Right renal pelvis (tissue), 4 donors: Measurements from ENCODE around the gene LDLRAD3. TPM values are rescaled to one million over a fixed set of nuclear protein-coding genes. Genes with fewer than 3 reads are reported as not detected.

Source experiments
- DNase-seq, 4 donors: peaks; one replicate each; pipeline ENCODE4 v3.0.0-alpha.2; 2013; ENCODE audit warnings: low read depth in 4 of 4, low spot score in 3 of 4, missing footprints in 1 of 4
- polyA plus RNA-seq, 4 donors: library from polyadenylated mRNA; unstranded; fragments of 120-200 nt; gene quantifications; one replicate each; pipeline ENCODE4 v1.2.1, GENCODE V29; 2013; ENCODE audit not compliant: insufficient read length in 4 of 4

Gene LDLRAD3
- polyA plus RNA-seq, 4 donors: 23.7 to 27.8 (median 27.0) TPM

DNA sequence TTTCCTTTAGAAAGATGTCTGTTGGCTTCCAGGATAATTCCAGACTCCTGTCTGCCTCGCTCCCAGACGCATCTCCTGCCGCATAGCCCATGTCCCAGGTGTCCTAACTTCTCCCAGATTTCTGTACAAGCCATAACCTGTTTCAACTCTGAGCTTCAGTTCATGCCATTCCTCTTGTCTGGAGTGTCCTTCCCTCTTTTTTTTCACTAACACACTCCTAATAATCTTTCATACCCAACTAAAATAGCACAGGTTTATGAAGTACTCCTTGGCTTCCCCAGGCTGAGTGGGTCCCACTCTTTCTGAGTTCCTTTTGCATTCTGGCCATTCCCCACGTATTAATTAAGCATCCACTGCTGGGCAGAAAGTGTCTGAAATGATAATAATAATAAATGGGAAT is 123.0 kb downstream of the LDLRAD3 start:
- DNase-seq: no peak

DNA sequence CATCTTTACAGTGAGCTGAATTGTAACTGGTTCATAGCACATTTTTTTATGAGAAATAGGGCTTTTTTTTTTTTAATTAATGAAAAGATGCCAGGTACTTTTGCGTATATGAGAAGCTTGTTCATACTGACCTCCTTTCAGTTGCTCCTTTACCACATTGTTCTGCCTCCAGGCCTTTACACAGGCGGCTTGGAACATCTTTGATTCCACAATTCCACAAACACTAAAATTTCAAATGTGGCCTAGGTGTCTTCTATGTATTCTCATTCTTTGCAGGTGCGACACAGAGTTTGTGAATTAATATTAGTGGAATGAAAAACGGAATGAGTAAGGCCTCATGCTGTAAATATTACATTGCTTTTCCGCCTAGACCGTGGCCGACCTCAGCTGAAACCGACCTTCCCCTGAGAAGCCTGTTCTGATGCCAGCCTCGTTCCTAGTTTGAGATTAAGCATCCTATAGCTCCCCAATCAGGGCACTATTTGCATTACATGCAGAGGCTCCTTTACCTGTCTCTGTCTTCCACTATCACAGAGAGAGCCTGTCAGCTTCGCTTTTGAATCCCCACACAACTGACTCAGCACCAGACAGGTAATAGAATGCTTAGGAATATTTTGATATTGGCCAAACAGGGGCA is 125.8 kb downstream of the LDLRAD3 start:
- DNase-seq: no peak

DNA sequence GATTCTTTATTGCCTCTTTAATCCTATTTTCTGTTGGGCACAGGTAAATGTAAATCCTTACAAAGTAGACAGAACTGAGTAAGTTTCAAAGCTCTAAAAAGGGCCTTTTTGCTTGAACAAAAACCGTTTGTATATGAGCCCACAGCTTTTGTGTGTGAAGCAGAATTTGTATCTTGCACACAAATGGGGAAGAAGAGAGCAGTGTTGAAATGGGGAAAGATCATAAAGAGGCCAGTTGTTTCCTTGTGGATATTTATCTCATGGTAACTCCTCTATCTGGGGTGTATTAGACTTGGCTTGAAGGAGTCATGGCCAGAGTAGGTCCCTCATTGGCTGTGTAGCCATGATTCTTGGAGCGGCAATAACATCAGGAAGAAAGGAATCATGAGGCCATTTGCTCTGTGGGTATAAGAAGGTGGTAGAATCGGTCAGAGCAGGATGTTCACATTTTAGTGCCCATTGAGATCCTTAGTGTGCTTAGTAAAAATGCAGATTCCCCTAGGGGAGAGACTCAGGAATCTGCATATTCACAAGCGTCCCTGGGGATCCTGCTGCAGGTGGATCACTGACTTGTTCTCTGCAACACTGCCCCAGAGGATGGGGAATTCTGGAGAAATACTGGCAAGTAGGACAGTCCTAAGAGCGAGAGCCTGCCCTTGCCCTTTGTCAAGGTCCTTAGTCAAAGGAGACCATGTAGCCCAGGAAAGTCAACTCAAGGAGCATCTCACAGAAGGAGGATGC is 126.5 kb downstream of the LDLRAD3 start:
- DNase-seq: no peak

DNA sequence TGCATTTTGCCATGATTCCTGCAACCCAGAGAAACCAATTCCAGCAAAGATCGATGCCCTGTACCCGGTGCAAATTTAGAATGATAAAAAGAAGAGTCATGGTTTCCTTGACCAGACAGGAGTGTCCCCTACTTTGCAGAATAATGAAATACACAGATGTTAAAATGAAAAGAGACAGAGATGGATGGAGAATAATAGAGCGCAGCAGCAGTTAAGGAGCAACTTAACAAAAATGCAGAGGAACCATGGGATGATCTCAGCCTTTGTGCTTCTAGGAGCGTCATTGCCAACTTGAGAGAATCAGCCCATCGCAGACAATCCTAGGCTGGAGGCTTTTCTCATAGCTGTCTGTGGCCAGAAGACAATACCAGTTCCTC is 127.1 kb downstream of the LDLRAD3 start:
- no peak for DNase-seq

DNA sequence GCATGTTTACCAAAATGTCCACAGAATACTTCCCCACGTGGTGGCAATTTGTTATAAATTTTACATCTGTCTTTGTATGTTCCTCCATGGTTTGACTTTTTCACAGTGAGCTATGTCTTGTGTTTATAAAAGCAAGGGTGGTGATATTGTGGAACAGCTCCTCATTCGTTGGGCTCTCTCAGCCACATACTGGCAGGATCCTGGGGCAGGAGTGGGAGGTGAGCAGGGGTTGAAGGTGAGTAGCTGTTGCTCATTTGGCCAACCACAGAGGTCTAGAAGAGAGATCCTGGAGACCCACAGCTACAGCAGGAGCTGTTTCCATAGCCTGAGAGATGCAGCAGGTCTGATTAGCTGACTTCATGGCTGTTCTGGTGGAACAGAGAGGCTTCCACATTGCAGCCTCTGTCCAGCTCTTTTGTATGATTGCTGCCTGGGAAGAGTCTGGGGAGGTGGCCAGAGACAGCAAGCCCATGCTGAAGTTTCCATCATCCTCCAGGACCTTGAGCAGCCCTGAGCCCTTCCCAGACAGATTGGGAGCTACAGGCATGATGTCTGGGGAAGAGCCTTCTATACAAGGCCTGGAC is 128.1 kb downstream of the LDLRAD3 start:
- DNase-seq: no peak

DNA sequence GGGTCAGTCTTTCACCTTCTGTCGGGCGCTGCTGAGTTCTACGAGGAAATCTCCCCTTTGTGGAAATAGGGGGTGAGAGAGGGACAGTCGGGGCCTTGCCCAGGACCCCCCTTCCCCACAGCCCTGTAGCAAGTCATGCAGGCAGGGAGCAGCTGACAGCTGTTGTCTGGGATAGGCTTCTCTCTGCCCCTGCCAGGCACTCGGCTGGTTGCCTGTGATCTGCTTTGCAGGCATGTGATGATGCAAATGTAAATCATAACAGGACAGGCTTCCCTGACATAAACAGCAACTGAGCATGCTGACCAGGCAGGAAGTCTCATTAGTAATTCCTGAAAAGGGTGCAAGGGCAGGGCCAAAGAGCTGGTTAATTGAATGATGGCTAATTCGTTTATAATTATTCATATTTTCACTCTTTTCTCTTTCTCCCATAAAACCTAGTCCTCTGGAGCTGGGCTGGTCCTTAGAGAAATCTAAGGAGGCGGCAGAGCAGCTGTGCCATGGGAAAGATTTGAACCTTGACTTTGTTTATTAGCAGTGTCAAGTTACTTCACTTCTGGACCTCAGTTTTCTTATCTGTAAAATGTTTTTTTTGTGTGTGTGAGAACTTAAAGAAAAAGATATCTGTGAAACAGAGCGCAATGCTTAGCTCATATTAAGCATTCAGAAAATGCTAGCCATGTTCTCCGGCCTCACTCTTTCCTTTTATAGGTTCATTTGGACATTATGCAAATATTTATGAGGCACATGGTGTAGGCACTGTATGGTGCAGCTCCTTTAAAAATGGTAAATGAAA is 129.7 kb downstream of the LDLRAD3 start:
- DNase-seq: no peak

DNA sequence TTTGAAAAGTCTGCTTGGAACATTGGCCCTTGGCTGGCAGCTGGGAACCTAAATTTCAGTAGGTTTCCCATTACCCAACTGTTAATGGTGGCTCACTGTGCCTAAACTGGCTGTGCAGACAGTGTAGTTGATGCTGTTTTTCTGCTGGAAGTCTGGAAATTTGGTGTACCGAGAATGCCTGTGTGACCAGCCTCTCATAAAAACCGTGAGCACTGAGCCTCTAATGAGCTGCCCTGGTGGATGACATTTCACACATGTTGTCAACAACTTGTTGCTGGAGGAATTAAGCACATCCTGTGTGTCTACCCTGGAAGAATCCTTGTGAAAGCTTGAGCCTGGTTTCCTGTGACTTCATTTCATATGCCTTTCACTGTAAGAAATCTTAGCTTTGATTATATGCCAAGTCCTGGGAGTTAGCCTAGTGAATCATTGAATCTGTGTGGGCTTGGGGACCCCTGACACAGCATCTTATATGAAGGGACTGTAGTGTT is 131.1 kb downstream of the LDLRAD3 start:
- DNase-seq: no peak

DNA sequence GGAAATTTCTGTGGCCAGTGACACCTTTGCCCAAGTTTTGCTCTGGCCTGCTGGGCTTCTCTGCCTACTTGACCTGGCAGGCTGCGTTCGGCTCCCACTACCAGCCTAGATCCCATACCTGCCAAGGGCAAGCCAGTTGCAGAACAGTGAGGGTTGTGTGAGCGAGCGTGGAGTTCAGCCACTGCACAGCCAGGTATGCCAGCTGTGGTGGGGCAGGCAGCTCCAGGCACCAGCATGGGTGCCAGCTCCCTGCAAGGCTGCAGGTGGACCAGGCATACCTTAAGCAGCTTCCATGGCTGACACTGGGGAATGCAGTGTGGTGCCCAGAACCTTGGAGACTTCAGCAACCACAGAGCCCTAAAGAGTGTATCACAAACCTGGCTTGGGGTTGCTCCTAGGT is 133.5 kb downstream of the LDLRAD3 start:
- no peak for DNase-seq

DNA sequence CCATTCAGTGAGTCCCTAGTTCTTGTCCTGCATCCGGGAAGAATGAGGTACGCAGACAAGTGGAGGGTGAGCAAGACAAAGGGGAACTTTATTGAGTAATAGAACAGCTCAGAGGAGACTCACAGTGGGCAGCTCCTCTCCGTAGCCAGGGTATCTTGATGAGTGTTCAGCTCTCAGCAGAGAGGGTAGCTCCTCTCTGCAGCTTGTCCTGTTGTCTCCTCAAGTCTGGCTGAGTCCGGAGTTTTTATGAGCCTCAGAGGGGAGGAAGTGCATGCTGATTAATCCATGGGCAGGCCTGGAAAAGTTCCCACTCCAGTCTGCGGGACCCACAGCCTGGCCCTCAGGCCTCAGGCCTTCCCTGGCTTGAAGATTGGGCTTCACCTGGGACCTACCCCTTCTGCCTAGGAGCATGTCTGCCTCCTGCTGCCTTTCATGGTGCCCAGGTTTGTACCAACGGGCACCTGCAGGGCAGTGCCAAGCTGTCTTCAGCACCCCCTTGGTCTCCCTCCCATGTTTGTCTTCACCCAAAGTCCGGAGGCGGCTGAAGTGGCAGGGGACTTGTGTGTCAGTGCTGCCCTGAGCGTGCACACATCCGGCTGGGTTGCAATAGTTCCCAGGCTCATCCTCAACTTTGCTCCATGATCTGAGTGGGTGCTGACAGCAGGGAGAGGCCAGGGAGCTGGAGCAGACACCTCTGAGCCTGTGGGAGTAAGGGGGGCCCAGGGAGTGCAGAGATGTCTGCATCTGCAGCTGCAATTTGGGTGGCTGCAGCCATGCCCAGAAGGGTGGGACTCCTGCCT is 134.2 kb downstream of the LDLRAD3 start:
- DNase-seq: no peak

DNA sequence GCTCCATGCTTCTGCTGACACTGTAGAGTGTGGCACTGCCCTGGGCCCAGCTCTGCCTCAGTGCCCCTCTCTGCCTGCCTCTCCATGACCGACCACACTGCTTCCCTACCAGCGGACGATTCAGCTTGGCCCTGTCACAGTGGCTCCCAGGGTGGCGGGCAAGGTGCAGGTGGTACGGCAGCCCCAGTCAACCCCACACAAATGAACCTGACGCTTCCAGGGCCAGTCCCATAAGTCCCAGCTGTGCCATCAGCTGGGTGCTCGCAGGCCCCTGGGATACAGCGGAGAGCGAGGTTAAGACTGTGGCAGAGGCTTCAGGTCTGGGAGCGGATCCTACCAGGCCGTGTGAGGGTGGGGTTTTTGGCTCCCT is 134.8 kb downstream of the LDLRAD3 start:
- no peak for DNase-seq

DNA sequence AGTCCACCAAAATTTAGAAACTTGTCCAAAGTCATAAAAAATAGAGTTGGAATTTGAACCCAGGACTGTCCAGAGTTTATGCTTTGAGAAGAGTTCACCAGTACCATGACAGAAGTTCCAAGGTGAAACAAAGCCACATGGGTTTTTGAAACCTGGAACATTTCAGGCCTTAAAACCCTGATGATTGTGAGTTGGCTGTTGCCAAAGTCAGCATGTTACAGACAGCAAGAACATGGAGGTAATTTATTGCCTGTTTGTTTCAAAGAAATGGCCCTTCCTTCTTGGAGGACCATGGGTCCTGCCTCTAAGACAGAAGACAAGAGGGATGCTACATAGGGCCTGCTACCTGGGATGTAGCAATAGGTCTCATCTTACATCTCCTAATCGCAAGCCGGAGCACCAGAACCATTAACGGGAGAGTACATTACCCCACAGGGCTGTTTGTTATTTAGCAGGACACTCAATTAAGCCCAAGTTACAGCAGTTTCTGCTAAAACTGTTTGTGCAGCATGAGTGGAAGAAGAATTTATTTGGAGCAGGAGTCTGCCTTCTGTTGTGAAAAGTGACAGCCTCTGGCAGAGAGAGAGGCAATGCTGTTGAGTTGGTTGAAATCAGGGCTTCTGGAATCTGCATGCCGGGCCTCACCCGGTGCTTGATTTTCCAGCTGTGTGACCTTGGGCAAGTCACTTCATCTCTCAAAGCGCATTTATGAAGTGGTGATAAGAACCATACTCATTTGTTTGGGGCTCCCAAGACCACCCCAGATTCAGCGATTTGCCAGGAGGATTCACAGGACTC is 136.2 kb downstream of the LDLRAD3 start:
- no peak for DNase-seq

DNA sequence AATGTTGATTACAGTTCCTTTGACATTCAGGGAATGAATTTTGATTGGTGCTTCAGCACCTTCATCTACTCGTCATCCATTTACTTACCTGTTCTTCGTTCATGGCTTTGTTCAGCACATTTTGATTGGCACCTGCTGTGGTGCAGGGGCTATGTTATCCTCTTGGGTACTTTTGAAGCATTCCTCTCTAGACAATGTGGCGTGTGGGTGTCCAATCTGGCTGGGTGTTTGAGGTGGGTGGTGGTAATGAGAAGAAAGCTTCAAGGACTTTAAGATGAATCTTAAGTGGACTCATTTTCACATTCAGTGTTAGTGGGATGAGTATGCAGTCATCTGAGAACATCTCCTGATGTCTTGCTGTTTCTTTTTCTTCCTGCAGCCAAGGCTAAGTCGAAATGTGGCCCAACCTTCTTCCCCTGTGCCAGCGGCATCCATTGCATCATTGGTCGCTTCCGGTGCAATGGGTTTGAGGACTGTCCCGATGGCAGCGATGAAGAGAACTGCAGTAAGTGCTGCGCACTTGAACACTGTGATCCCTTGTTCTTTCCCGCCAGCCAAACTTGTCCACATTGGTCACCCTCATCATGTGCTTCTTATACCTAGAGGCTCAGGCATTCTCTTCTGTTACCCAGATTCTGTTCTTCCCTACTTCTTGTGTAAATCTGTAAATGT is 137.5 kb downstream of the LDLRAD3 start:
- no peak for DNase-seq

DNA sequence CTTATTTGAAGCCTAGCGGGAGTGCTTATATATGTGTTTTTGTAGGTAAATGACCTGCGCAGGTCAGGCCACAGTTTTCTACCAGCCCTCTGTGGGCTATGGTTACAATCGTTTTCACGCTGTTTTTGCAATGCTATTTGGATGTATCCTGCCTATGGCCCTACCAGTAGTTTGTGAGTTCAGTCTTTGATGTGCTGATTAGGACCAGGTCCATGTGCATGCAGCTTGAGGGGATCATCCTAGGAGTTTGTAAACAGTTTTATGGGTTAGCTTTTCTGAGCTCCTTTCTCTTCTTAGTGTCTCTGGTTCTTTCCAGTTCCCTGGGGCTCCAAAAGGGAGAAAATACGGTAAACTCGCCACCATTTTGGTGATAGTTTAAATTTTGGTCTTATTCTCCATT is 142.5 kb downstream of the LDLRAD3 start:
- DNase-seq: no peak

DNA sequence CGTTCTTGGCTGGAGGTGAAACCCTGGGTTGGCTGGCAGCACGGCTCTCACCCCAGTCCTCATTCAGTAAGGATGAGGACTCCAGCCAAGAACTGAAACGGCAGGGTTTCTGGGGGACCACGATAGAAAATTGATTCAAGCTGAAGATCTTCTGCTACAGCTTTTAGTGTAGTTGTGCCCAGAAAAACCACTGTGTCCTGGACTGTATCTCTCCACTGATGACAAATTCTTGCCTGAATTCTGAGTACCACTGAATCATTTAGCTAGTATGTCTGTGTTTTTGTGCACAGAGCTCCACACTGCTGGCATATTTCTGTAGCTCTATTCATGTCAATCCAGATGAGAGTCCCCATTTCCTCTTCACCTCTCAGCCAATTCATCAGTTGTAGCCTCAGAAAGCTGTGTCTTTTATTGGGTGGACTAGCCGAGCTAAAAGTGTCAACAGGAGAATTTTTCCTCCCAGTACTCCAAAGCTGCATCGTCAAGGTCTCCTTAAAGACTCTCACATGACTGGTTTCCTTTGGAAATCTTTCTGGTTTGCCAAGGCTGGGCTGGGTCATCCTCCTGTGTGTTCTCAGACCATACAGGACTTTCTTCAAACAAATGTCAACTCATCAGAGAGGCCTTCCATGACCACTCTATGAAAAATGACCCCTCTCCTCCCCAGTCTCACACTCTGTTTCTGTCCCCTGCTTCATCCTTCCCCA is 144.6 kb downstream of the LDLRAD3 start:
- DNase-seq: no peak

DNA sequence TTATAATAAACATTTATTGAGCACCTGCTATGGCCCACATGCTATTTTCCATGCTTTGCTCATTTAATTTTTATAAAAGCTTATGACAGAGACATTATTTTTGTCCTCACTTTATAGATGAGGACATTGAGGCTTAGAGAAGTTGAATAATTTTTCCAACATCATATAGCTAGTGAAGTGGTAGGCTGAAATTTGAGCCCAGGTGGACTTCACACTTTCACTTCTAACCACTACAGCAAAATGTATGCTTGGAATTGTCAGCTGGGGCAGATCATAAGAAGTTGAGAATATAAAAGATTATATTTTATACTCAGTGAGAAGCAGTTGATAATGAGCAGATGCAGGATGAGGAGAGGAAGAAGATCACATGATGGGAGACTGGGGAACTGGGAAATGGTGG is 146.1 kb downstream of the LDLRAD3 start:
- no peak for DNase-seq

DNA sequence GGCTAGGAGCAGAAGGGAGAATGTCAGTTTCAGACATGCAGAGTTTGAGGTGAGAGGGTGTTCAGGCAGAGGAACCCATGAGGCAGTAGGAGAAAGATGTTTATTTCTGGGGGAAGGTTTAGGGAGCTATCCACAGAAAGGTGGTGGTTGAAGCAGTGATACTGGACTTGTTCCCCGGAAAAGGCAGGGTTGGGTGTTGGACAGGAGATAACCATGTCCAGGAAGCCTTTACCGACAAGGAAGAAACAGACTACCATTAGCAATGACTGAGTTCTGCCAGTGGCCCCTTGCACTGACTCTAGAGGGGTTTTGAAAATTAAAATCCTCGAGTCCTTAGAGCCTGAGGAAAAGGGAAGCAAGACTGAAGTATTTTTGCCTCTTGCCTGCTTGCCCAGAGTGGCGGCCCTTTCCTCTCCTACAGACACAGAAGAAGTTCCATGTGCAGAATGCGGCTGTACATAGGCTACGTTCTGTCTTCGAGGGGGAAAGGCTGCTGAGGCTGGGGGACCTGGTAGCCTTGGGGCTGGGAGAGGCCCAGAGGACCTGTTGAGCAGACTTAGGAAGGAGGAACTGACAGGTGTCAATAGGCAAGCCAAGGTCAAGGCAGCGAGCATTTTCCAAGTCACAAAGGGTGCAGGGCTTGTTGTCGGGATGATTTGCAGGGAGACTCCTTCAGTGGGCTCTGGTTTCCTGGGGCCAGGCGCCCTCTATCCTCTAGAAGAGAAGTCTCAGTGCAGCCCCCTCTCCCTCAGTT is 146.7 kb downstream of the LDLRAD3 start:
- no peak for DNase-seq

DNA sequence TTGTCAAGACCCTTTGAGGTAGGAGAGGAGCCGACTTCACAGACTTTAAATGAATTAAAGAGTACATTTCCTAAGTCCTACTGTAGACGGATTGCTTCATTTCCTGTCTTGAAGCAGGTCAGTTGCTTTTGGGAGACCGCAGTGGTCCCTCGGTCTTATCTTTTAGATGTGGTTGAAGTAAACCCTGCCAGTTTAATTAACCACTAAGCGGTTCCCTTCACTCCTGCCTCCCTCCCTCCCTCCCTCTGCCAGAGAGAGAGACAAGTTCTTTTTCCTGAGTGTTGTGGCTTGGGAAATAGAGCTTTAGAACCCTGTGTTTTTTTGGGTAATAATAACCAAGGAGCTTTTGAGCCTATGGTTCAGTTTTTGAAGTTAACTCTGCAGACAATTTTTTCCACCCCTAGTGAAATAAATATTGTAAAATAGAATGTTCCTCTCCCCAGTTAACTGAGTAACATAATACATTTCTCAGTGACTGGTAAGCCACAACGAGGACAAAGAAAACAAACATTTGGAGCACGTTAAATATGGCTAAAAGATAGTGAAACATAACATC is 147.5 kb downstream of the LDLRAD3 start:
- no peak for DNase-seq
